Endodermal cell (in vitro differentiated cells): ENCODE results near the gene PDXP. TPM values are rescaled to one million over a fixed set of nuclear protein-coding genes. Genes with fewer than 3 reads are reported as not detected.

ENCODE experiments used
- DNase-seq: peaks from one replicate; pipeline ENCODE4 v3.0.0-alpha.2; 2017
- H3K27ac ChIP-seq: 2 replicates; pipeline ENCODE4 v1.5.1; 2013; ENCODE audit warnings: mild to moderate bottlenecking, low read depth, low read length, moderate library complexity
- H3K27me3 ChIP-seq: 2 replicates; pipeline ENCODE4 v1.6.1; 2013; ENCODE audit warnings: mild to moderate bottlenecking, low read length, moderate library complexity; ENCODE audit not compliant: insufficient read depth, control insufficient read depth, poor library complexity, severe bottlenecking
- H3K36me3 ChIP-seq: 2 replicates; pipeline ENCODE4 v1.7.0; 2013; ENCODE audit warnings: mild to moderate bottlenecking, low read length, moderate library complexity; ENCODE audit not compliant: control insufficient read depth, insufficient read depth
- H3K4me1 ChIP-seq: one replicate; pipeline ENCODE4 v1.7.0; 2013; ENCODE audit warnings: low read length; ENCODE audit not compliant: control insufficient read depth, insufficient read depth
- H3K4me3 ChIP-seq: 2 replicates; pipeline ENCODE4 v1.5.1; 2013; ENCODE audit warnings: mild to moderate bottlenecking, low read length, moderate library complexity
- H3K9ac ChIP-seq: 2 replicates; pipeline ENCODE4 v1.6.1; 2013; ENCODE audit warnings: mild to moderate bottlenecking, low read length, moderate library complexity; ENCODE audit not compliant: poor library complexity, severe bottlenecking; ENCODE audit errors: extremely low read depth
- H3K9me3 ChIP-seq: 2 replicates; pipeline ENCODE4 v1.6.1; 2013; ENCODE audit warnings: mild to moderate bottlenecking, low read length, moderate library complexity; ENCODE audit not compliant: control insufficient read depth
- H3K27ac Mint-ChIP-seq: 2 replicates; pipeline ENCODE4 v1.8.0; 2020; ENCODE audit warnings: mixed read lengths
- H3K27me3 Mint-ChIP-seq: 2 replicates; pipeline ENCODE4 v1.8.0; 2021; ENCODE audit warnings: mild to moderate bottlenecking, mixed read lengths; ENCODE audit not compliant: insufficient read depth
- H3K36me3 Mint-ChIP-seq: 2 replicates; pipeline ENCODE4 v1.8.0; 2020; ENCODE audit warnings: low read depth, mixed read lengths
- H3K4me1 Mint-ChIP-seq: 2 replicates; pipeline ENCODE4 v1.8.0; 2020; ENCODE audit warnings: mixed read lengths
- H3K4me3 Mint-ChIP-seq: 2 replicates; pipeline ENCODE4 v1.8.0; 2020; ENCODE audit warnings: mild to moderate bottlenecking, moderate library complexity, mixed read lengths
- H3K9me3 Mint-ChIP-seq: 2 replicates; pipeline ENCODE4 v1.8.0; 2020; ENCODE audit warnings: mild to moderate bottlenecking, mixed read lengths
- CTCF ChIP-seq: fragments of 200-600 bp; sonication (generic); conservative IDR thresholded peaks from 2 replicates; pipeline ENCODE4 v1.5.0; 2021; ENCODE audit warnings: antibody characterized with exemption, mild to moderate bottlenecking
- WGBS, 2 experiments: methylation state at CpG; one replicate each; pipeline versions ENCODE4 v1.1.5 to v1.1.7; 2013; ENCODE audit warnings: missing lambda C conversion rate in 2 of 2, mixed read lengths in 1 of 2; ENCODE audit not compliant: insufficient coverage in 1 of 2, insufficient read length in 1 of 2; 5-methylcytosine and 5-hydroxymethylcytosine counted together
- total RNA-seq, 2 donors: library from RNA; stranded (reverse); fragmentation: NEBNext Ultra II Directional in 1 of 2; extraction: Animal tissue kit (Norgen Biotek cat#: 25700) in 1 of 2; gene quantifications; 2 replicates in 1 of 2; 3 replicates in 1 of 2; pipeline ENCODE4 v1.2.1, GENCODE V29; 2021

PDXP gene
- total RNA-seq, 2 donors from 2014 or later, result 23.5 to 29.3 TPM

DNA sequence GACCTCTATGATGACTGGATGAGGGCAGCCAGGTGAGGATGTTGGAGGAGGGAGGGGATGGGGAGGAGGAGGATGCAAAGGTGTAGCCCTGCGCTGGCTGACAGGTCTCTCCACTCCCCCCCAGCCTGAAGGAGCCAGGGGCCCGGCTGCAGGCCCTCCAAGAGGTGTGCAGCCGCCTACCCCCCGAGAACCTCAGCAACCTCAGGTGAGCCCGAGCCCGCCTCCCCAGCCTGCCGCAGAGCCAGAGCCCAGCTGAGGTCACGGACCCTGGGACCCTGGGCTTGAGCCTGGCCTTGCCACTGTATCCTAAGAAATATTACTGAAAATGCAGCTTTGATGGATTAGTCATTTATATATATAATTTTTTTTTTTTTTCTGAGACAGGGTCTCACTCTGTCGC is 11.2 kb upstream of the PDXP start:
- Mint-ChIP-seq H3K36me3 (peaks cover 54% of the 10 kb centered on the region), H3K4me1 (no peaks in the 10 kb centered on the region), H3K27ac (no peak overlapping the region), H3K27me3 (no peaks in the 10 kb centered on the region), H3K9me3 (no peaks in the 10 kb centered on the region), H3K4me3 (no peak overlapping the region)
- Histone ChIP-seq H3K9ac (no peak overlapping the region), H3K9me3 (no peaks in the 10 kb centered on the region), H3K27me3 (no peaks in the 10 kb centered on the region), H3K36me3 (peaks cover 29% of the 10 kb centered on the region), H3K27ac (no peak overlapping the region), H3K4me1 (no peaks in the 10 kb centered on the region), H3K4me3 (no peak overlapping the region)
- no peak for DNase-seq
- TF ChIP-seq CTCF, result no peak
- 97 to 100% methylated on average over 1 to 9 of the region's 9 CpGs for WGBS, 2 experiments

GRCh38 chr22:37647928-37648327 is 10.6 kb upstream of the PDXP start:
- no peaks in the 10 kb centered on the region for H3K27me3 ChIP-seq
- H3K9ac ChIP-seq, result no peak overlapping the region
- Mint-ChIP-seq H3K4me1 (no peaks in the 10 kb centered on the region), H3K4me3 (no peak overlapping the region), H3K9me3 (no peaks in the 10 kb centered on the region), H3K27me3 (no peaks in the 10 kb centered on the region), H3K27ac (no peak overlapping the region), H3K36me3 (peaks cover 59% of the 10 kb centered on the region)
- H3K4me1 ChIP-seq, result no peaks in the 10 kb centered on the region
- no peak for DNase-seq
- TF ChIP-seq CTCF, result no peak
- H3K27ac ChIP-seq, result no peak overlapping the region
- WGBS, 2 experiments, result 96% methylated on average over 9 of the region's 9 CpGs
- H3K36me3 ChIP-seq, result peaks cover 29% of the 10 kb centered on the region
- no peak overlapping the region for H3K4me3 ChIP-seq
- no peaks in the 10 kb centered on the region for H3K9me3 ChIP-seq

DNA sequence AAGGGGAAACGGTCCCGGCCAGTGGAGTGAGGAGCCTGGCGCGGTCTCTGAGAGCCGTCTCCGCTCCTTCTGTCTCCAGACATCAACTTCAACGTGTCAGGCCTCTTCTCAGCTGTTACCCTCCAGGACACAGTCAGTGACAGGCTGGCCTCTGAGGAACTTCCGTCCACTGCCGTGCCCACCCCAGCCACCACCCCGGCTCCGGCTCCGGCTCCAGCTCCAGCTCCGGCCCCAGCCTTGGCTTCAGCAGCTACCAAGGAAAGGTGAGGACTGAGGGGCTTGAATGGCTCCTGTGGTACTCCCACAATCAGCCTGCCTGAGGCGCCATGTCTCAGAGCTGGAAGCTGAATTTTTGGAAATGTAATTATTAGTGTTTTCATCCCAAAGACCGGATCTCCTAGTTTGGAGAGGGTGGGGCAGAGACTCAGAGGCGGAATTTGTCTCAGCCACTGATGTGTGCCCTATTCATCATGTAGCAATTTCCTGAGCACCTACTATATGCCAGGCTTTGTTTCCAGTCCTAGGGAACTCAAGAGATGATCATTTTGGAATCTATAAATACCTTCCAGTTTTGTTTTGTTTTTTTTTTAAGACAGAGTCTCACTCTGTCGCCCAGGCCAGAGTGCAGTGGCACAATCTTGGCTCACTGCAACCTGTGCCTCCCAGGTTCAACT is 7.9 kb upstream of the PDXP start:
- WGBS, 2 experiments, result 94 to 96% methylated on average over 14 to 17 of the region's 17 CpGs
- Histone ChIP-seq H3K4me3 (no peak overlapping the region), H3K27me3 (no peaks in the 10 kb centered on the region), H3K4me1 (no peaks in the 10 kb centered on the region), H3K9ac (no peak overlapping the region), H3K36me3 (peaks cover 20% of the 10 kb centered on the region), H3K9me3 (no peaks in the 10 kb centered on the region), H3K27ac (no peak overlapping the region)
- Mint-ChIP-seq H3K9me3 (no peaks in the 10 kb centered on the region), H3K27me3 (no peaks in the 10 kb centered on the region), H3K4me3 (no peak overlapping the region), H3K27ac (no peak overlapping the region), H3K4me1 (no peaks in the 10 kb centered on the region), H3K36me3 (peaks cover 51% of the 10 kb centered on the region)
- no peak for DNase-seq
- TF ChIP-seq CTCF, result no peak
